ENCODE results near the gene HRH3.

DNA sequence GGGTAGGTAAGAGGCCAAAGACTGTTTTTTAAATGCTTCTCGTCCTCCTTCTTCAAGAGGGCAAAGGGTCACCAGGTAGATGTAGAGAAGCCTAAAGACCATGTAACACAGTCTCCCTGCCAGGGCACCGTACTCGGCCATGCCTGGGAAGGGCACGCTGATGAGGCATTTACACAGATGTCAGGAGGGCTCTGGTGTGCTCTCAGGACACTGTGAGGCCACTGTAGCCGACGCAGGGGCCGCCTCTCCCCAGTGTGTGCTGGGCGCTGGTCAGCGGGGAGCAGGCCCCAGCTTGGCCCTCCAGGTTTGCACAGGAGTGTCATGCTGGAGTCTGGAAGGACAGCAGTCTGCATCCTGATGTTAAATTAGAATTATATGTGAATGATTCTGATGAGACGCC, 44.4 kb downstream of the HRH3 start:
- TF ChIP-seq POLR2A (IDR thresholded peaks at IDR 0.05) = no peak
- TF ChIP-seq POLR2AphosphoS5 (IDR thresholded peaks at IDR 0.05) = no peak
- TF ChIP-seq CTCF (IDR thresholded peaks at IDR 0.05) = no peak
- no peak for TF ChIP-seq EP300 (IDR thresholded peaks at IDR 0.05)
